GM12874 (cell line): ENCODE measurements around the gene RAB11FIP4.

Experiments
- TF ChIP-seq, protein P1 (sequence below): IDR thresholded peaks from 2 replicates; pipeline ENCODE4 v1.5.1; 2011; ENCODE audit warnings: low read depth, mild to moderate bottlenecking, control low read depth, low read length, moderate library complexity; ENCODE audit not compliant: insufficient read depth

Gene RAB11FIP4

DNA sequence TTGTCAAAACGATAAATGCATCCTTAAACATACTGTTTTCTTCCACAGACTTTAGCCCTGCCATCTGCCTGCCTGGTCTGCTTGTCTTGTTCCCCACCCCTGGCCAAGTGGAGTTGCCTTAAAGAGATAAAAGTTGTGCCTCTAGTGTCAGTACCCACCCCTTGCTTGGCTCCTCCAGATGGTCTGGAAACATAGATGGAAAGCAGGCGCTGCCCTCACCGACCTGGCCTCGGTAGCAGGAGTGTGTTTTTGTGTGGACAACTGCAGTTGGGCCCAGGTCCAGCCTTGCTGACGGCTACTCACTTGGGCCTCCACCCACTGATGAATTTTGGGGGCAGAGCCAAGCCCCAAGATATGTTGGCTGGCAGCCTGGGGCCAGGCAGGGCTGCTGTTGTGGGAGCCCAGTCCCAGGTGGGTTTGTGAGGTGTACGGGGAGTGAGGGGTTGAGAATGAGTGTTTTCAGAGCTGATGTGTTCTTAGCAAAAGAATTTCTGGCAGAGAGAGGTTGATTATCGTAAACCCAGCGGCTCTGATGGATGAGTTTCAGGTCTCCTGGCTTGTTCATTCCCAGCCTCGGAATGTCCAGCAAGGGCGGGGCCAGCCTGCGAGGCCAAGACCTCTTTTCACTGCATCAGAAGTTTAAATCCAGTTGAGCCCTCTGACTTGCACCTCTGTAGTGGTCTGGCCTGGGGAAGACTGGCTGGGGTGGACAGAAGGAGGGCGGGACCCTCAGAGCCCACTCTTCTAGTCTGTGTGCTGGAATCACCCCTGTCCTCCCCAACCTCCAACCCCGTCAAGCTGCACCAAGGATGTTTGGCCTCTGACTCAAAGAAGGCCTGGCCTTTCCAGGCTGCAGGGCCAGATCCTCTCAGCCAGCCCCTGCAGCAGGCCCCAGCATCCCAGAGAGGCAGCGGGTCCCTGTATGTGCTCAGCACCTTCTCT is 179.7 kb downstream of the RAB11FIP4 start:
- TF ChIP-seq, protein P1, sequence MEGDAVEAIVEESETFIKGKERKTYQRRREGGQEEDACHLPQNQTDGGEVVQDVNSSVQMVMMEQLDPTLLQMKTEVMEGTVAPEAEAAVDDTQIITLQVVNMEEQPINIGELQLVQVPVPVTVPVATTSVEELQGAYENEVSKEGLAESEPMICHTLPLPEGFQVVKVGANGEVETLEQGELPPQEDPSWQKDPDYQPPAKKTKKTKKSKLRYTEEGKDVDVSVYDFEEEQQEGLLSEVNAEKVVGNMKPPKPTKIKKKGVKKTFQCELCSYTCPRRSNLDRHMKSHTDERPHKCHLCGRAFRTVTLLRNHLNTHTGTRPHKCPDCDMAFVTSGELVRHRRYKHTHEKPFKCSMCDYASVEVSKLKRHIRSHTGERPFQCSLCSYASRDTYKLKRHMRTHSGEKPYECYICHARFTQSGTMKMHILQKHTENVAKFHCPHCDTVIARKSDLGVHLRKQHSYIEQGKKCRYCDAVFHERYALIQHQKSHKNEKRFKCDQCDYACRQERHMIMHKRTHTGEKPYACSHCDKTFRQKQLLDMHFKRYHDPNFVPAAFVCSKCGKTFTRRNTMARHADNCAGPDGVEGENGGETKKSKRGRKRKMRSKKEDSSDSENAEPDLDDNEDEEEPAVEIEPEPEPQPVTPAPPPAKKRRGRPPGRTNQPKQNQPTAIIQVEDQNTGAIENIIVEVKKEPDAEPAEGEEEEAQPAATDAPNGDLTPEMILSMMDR: no peak

DNA sequence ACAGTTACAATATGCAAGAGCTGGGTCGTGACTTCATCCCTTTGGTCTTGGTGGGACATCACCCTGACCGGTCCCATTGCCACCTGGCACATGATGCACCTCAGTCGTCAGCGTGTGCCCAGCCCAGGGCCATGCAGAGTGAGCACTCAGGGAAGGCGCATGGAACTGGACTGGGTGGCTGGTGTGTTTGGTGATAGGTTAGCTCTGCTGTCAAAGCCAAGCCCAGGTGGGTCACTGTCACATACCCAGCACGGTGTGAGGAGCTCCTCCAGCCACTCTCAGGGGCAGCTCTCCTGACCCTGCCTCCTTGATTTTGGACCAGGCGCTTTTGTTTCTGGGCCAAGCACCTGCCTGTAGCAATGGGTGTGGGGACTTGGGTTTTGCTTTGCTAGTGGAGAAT is 180.9 kb downstream of the RAB11FIP4 start:
- TF ChIP-seq, protein P1: no peak

DNA sequence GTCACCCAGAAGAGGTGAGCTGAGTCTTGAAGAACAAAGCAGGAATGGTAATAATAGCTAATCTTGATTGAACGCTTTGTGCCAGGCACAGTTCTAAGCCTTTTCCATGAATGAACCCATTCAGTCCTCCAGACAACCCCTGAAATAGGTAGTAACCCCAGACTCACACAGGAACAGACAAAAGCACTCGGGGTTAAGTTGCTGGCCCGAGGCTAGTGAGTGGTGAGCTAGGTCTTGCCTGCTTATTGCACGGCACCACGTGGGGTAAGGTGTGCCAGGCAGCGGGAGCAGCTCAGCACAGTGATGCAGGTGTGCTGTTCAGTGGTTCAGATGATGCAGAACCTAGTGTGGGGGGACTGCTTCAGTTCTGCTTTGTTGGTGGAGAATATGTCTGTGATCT is 181.6 kb downstream of the RAB11FIP4 start:
- TF ChIP-seq, protein P1: no peak

DNA sequence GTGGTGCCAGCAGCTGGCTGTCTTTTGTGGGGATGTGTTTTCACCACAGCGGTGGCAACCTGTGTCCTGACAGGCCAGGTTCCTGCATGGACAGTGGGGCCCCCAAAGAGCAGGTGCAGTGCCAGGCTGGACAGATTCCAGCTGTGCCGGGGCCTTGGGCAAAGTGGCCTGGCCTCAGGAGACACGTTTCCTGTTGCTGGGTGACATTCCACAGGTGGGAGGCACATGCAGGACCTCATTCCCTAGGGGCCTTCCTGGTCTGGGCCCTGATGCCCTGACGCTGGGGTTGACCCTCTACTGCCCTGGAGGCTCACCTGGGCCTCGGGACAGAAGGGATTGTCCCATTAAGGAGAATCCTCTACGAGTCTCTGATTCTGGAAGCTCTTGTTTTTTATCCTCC is 182.4 kb downstream of the RAB11FIP4 start:
- TF ChIP-seq, protein P1: no peak

DNA sequence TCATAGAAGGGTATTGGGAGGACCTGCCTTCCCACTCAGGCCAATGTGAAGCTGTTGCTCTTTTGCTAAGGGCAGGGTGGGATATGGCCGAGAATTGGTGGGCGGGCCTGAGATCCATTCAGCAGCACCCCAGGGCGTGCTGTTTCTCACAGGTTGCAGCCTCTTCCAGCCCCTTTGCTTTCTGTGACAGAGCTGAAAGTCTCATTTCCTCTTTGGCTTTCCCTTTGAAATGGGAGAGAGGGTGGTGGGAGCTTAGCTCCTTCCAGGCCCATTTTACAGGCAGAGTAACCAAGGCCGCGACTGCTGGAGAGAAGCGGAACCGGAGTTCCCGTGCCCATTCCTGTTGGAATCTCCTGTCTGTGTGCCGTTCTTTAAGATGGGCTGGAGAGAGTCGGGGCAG is 183.0 kb downstream of the RAB11FIP4 start:
- TF ChIP-seq, protein P1: no peak

DNA sequence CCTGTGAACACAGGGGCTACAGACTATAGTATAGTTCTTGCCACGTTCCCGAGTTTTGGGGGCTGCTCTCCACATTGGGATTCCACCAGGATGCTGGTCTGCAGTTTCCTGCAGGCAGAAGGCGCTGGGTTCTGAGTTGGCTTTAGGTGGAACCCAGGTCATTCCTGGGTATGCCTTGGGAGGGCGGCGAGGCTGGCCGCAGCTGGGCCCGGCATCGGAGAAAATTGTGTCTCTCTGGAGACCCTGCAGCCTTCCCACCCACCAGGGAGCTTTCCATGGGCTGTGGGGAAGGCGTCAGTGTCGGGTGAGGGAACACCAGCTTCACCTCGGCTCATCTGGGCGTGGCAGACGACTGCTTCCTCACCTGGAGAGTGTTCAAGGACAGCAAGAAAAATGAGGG is 183.6 kb downstream of the RAB11FIP4 start:
- TF ChIP-seq, protein P1: no peak

DNA sequence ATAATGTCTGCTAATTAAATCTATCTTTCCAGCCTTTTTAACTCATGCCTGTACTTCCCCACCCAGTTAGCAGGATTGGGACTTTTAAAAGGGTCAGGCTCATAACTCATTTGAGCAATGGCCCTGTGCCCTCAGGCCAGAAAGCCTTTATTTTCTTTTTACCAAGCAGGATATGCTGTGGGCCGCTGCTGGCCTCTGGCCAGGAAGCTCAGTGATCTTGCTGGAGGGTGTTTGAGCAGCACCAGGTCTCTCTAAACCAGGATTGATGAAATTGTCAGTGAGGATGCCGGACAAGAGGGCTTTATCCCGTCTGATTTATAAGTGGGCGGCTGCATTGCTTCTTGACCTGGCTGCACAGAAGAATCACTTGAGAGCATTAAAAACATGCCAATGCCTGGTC is 187.8 kb downstream of the RAB11FIP4 start:
- TF ChIP-seq, protein P1: no peak
